Skeletal muscle tissue (tissue), 4 donors: ENCODE results near the gene AGBL1. TPM values are rescaled to one million over a fixed set of nuclear protein-coding genes. Genes with fewer than 3 reads are reported as not detected.
"Not testable (repeated sequence)": the region's sequence is repeated elsewhere in the genome, so short reads cannot be mapped to it uniquely, and the experiment has no call there.

Experiments
- H3K27ac ChIP-seq: one replicate; pipeline ENCODE4 v1.7.0; 2013; ENCODE audit warnings: mild to moderate bottlenecking, low read depth, low read length, inconsistent platforms
- H3K27me3 ChIP-seq, 3 donors: one replicate each; pipeline ENCODE4 v1.7.0; 2013; ENCODE audit warnings: low read length in 3 of 3; ENCODE audit not compliant: control insufficient read depth in 3 of 3, insufficient read depth in 3 of 3
- H3K36me3 ChIP-seq, 3 donors: one replicate each; pipeline ENCODE4 v1.7.0; 2013; ENCODE audit warnings: low read length in 3 of 3; ENCODE audit not compliant: control insufficient read depth in 3 of 3, insufficient read depth in 3 of 3
- H3K4me1 ChIP-seq, 3 donors: one replicate each; pipeline ENCODE4 v1.7.0; 2013; ENCODE audit warnings: low read length in 3 of 3, mild to moderate bottlenecking in 3 of 3; ENCODE audit not compliant: control insufficient read depth in 3 of 3, insufficient read depth in 3 of 3
- H3K4me3 ChIP-seq, 3 donors: one replicate each; pipeline ENCODE4 v1.7.0; 2013; ENCODE audit warnings: low read length in 3 of 3
- H3K9ac ChIP-seq, 3 donors: one replicate each; pipeline ENCODE4 v1.7.0; 2013; ENCODE audit warnings: low read length in 3 of 3, mild to moderate bottlenecking in 3 of 3, moderate library complexity in 2 of 3, low read depth in 1 of 3
- H3K9me3 ChIP-seq, 3 donors: one replicate each; pipeline ENCODE4 v1.7.0; 2013; ENCODE audit warnings: low read length in 3 of 3; ENCODE audit not compliant: control insufficient read depth in 3 of 3
- total RNA-seq: library from RNA; depleted of rRNA; stranded (reverse); fragments of >200 nt; gene quantifications from one replicate; pipeline ENCODE4 v1.2.3, GENCODE V29; 2014
- donor health status: Osteomylitis.

AGBL1 gene
- total RNA-seq, 1 donor from 2014 or later, result 31.3 TPM

DNA sequence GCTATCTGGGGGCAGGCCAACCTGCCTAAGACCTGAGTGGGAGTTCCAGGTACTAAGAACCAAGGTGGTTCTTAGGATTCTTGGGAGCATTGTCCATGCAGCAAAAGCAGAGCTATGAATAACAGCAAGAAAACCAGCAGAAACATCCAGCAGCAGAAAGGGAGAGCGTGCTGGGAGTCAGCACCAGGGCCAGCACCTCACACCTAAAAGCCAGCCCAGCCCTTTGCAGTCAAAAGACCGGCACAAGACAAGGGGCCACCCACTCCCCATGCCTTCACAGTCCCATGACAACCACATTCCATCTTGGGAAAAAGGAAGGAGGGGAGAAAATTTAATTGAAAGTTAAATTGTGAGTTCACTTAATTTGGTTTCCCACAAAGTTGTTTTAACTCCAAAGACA, 364.9 kb downstream of the AGBL1 start:
- no peaks in the 10 kb centered on the region for H3K4me1 ChIP-seq
- H3K9me3 ChIP-seq, result no peaks in the 10 kb centered on the region
- no peaks in the 10 kb centered on the region for H3K27me3 ChIP-seq
- no peaks in the 10 kb centered on the region for H3K36me3 ChIP-seq
- H3K4me3 ChIP-seq, result no peak overlapping the region
- H3K27ac ChIP-seq, result no peak overlapping the region
- no peak overlapping the region for H3K9ac ChIP-seq

DNA sequence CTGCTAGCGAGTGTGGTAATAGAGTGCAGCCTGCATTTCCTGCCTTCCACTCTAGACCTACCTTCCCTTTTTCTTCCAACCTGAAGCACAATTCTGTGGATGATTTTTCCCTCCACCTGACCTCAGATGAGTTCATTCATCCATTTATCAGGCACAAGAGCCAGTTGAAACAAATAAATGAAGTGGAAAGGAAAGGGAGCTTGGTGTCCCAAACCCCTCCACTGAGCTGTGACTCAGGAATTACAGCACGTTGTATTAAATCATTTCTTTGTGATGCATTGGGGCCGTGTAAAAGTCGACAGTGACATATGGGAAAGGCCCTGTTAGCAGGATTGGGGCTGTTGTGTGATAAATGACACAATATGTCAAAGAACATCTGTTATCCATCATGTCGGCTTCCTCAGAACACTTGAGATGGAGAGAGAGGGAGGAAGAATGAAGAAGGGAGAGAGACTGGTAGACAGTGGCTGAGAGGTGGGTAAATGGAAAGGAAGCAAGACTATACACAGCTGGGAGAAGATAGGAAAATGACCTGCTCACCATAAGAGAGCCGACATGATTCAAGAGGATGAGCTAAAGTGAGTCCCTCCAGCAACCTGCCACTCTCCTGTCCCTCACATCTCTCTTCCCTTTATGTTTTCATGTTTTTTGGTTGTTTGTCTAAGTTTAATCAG, 366.0 kb downstream of the AGBL1 start:
- Histone ChIP-seq H3K9ac (no peak overlapping the region), H3K4me3 (no peak overlapping the region), H3K4me1 (no peaks in the 10 kb centered on the region), H3K36me3 (no peaks in the 10 kb centered on the region), H3K27ac (no peak overlapping the region), H3K27me3 (no peaks in the 10 kb centered on the region), H3K9me3 (no peaks in the 10 kb centered on the region)

DNA sequence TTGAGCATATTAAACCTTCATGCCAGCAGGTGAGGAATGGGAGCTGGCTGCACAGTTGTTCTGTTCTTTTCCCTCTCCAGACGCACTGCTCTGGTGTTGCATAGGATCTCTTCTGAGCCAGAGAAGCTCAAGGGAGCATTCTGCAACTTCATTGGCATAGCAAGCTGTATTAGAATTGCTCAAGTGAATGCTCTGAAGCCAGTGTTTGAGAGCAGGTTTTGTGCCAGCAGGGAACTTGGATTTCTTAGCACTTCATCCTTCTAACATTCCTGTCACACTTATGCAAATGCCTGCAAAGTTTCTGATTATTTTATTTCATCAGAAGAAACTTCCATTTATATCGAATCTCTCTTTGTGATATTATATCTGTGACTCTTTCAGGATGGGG, 366.6 kb downstream of the AGBL1 start:
- Histone ChIP-seq H3K4me3 (no peak overlapping the region), H3K27ac (no peak overlapping the region), H3K4me1 (no peaks in the 10 kb centered on the region), H3K9me3 (no peaks in the 10 kb centered on the region), H3K36me3 (no peaks in the 10 kb centered on the region), H3K9ac (no peak overlapping the region), H3K27me3 (no peaks in the 10 kb centered on the region)

DNA sequence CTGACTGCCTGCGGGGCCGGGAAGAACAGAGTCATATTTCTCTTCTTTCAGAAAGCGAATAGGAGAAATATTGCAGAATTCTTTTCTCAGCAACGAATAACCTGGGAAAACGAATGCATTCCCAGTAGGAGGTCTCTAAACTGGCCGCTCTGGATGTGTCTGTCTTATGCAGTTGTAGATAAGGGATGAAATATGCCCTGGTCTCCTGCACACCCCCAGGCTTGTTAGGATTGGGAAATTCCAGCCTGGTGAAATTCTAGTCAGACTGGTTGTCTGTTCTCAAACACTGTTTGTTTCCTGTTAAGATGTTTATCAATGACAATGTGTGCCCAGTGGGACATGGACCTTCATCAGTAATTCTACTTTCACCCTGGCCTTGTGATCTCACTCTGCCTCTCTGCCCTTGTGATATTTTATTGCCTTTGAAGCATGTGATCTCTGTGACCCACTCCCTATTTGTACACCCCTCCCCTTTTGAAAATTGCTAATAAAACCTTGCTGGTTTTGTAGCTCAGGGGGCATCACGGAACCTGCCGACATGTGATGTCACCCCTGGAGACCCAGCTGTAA, 385.9 kb downstream of the AGBL1 start:
- H3K9me3 ChIP-seq, H3K9ac ChIP-seq, H3K27me3 ChIP-seq, H3K36me3 ChIP-seq, H3K27ac ChIP-seq, H3K4me3 ChIP-seq, H3K4me1 ChIP-seq: not testable (repeated sequence)

DNA sequence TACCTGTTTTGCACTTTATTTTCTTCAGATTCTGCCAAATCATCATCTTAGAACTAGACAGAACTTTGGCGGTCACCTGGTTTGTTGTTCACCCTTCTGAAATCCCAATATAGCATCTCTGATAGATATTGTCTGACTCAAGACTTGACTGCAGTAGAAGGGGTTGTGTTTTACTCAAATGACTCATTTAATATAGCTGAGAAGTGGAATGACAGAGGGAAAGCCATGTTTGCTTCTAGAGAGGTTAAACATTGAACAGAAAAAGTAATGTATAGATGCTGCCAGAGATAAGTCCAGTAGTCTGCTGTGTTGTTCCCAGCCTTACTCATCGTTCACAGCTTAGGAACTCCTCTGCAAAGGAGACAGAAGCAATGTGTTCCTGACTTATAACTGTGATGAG, 402.0 kb downstream of the AGBL1 start:
- no peak overlapping the region for H3K4me3 ChIP-seq
- no peaks in the 10 kb centered on the region for H3K9me3 ChIP-seq
- H3K36me3 ChIP-seq, result no peaks in the 10 kb centered on the region
- H3K27me3 ChIP-seq, result no peaks in the 10 kb centered on the region
- no peak overlapping the region for H3K27ac ChIP-seq
- H3K4me1 ChIP-seq, result no peaks in the 10 kb centered on the region
- no peak overlapping the region for H3K9ac ChIP-seq

DNA sequence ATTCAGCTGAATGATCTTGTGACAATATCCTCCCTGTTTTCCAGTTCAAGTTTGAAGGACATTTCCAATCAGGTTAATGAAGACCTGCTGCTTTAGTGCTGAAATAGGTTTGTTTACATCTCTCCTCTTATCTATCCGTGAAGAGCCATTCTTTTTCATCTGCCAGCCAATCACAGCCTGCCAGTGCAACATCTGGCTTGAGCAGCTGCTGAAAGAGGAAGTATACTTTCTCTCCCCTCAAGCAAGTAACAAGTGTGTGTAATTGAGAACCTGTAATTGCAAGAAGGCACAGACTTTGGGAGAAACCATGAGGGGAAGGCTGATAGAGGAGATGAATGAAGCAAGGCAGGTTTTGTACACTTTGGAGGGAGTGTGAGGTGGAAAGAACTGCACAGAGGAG, 404.3 kb downstream of the AGBL1 start:
- no peaks in the 10 kb centered on the region for H3K36me3 ChIP-seq
- no peaks in the 10 kb centered on the region for H3K9me3 ChIP-seq
- H3K27ac ChIP-seq, result no peak overlapping the region
- no peak overlapping the region for H3K4me3 ChIP-seq
- H3K9ac ChIP-seq, result no peak overlapping the region
- H3K27me3 ChIP-seq, result no peaks in the 10 kb centered on the region
- peaks cover 0 to 2% (median 2%) of the 10 kb centered on the region in 3 donors for H3K4me1 ChIP-seq

DNA sequence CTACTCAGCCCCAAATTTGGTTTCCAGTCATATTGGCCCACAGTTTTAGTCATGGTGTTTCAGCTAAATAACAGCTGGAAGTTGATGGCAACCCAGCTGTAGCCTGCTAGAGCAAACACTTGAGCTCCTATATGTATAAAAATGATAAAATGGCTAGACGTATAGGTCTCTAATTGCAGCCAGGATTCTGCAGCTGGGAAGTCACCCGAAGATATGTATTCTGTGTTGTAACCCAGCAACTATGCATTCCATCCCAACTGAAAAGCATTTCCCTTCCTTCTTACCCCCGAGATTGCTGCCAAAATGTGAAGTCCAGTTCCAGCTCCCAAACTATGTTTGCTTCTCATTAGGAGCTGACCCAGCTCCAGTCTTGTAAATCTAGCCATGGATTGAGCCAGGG, 408.4 kb downstream of the AGBL1 start:
- Histone ChIP-seq H3K36me3 (no peaks in the 10 kb centered on the region), H3K4me1 (peaks cover 0 to 2% (median 2%) of the 10 kb centered on the region in 3 donors), H3K4me3 (no peak overlapping the region), H3K27me3 (no peaks in the 10 kb centered on the region), H3K9ac (no peak overlapping the region), H3K27ac (no peak overlapping the region), H3K9me3 (no peaks in the 10 kb centered on the region)

DNA sequence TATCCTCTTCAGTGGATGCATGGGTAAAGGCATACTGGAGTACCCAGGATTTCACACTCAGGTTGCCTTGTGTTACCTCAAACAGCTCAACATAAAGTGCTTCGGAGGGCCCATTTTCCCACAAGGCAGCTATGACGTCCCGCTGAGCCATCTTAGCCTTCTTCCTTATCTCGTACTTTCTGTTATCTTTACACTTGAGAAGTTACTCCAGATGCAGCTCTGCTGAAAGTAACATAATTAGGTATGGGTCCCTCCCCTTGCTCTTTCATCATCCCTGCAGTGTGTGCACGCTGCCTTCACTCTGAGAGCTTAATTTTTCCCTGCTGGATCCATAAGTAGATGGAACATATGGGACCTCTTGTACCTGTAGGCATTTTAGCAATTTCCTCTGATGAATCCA, 410.3 kb downstream of the AGBL1 start:
- Histone ChIP-seq H3K9me3 (no peaks in the 10 kb centered on the region), H3K9ac (no peak overlapping the region), H3K4me1 (peaks cover 0 to 2% (median 2%) of the 10 kb centered on the region in 3 donors), H3K36me3 (no peaks in the 10 kb centered on the region), H3K4me3 (no peak overlapping the region), H3K27ac (no peak overlapping the region), H3K27me3 (no peaks in the 10 kb centered on the region)

DNA sequence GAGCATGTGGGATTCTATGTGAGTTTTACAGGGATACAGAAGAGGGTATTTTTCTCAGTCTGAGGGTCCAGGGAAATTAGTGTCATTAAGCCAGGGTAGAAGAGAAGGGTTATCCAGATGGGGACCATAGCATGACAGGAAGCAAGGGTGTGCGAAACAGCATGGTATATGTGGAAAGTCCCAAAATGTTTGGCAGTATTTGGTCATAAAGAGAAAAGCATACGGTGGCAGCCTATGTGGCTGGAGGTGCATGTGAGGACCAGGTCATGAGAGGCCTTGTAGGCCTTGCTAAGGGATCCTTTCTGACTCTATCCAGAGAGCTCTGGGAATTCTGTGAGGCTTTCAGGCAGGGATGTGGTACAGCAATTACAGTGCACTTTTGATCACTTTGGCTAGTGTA, 411.4 kb downstream of the AGBL1 start:
- Histone ChIP-seq H3K4me1 (peaks cover 0 to 2% (median 2%) of the 10 kb centered on the region in 3 donors), H3K4me3 (no peak overlapping the region), H3K27ac (no peak overlapping the region)

DNA sequence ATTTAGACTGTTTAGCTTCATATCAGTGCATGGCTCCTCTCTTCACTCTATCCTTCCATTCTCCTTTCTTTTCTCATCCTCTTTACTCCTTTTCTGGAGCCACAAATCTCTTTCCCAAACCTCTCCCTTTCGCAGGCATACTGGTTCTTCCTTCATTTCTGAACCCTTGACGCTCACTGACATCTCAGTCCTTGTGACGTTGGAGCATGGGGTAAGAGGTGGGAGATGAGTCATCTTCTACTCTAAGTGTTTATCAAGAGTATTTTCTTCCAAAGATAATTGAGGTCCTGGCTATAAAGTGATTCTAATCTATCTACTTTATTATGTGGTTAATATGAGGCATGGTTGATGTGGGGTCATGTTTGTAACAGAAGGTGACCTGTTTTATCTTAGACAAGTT, 414.2 kb downstream of the AGBL1 start:
- Histone ChIP-seq H3K4me3 (no peak overlapping the region), H3K27ac (no peak overlapping the region), H3K36me3 (no peaks in the 10 kb centered on the region), H3K4me1 (no peaks in the 10 kb centered on the region), H3K9me3 (no peaks in the 10 kb centered on the region), H3K27me3 (no peaks in the 10 kb centered on the region), H3K9ac (no peak overlapping the region)

More for the DNA sequence above, 411.4 kb downstream of the AGBL1 start:
- Histone ChIP-seq H3K27me3 (no peaks in the 10 kb centered on the region), H3K9me3 (no peaks in the 10 kb centered on the region), H3K36me3 (no peaks in the 10 kb centered on the region), H3K9ac (no peak overlapping the region)
